Measurements from ENCODE around the gene C10orf143. TPM values are rescaled to one million over a fixed set of nuclear protein-coding genes. Genes with fewer than 3 reads are reported as not detected.

The C10orf143 gene
- total and polyA plus RNA-seq, 3 donors from 2014 or later = 3.7 to 7.6 (median 7.2) TPM

DNA sequence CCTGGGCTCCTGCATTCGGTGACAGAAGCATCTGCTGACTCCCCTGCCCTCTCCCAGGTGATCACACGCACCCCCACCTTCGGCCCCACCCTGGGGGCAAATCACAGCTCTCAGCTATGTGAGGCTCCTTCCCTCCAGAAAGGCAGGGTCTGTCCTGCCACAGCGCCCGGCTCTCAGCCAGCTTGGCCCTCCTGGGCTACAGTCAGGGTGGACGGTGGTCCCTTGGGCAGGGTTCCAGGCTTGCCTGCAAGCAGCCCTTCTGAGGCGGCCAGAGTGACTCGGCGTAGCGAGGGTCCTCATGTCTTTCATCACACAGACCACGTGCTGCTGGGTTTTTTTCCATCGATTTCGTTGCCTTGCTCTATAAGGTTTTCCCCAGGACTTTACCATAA lies 93.0 kb downstream of the C10orf143 start:
- Histone ChIP-seq H3K4me3 (no peak overlapping the region), H3K9me3 (no peaks in the 10 kb centered on the region), H3K27me3 (no peaks in the 10 kb centered on the region), H3K36me3 (ENCODE audit: low read depth, missing control alignments) (no peaks in the 10 kb centered on the region), H3K4me1 (no peaks in the 10 kb centered on the region), H3K27ac (no peak overlapping the region)
- TF ChIP-seq, protein P1, sequence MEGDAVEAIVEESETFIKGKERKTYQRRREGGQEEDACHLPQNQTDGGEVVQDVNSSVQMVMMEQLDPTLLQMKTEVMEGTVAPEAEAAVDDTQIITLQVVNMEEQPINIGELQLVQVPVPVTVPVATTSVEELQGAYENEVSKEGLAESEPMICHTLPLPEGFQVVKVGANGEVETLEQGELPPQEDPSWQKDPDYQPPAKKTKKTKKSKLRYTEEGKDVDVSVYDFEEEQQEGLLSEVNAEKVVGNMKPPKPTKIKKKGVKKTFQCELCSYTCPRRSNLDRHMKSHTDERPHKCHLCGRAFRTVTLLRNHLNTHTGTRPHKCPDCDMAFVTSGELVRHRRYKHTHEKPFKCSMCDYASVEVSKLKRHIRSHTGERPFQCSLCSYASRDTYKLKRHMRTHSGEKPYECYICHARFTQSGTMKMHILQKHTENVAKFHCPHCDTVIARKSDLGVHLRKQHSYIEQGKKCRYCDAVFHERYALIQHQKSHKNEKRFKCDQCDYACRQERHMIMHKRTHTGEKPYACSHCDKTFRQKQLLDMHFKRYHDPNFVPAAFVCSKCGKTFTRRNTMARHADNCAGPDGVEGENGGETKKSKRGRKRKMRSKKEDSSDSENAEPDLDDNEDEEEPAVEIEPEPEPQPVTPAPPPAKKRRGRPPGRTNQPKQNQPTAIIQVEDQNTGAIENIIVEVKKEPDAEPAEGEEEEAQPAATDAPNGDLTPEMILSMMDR (IDR thresholded peaks at IDR 0.05) = no peak
- no peak for TF ChIP-seq POLR2A (IDR thresholded peaks at IDR 0.05)
- WGBS, 2 donors = 82 to 92% methylated on average over 8 to 13 of the region's 13 CpGs
- intact Hi-C loops (cut with DNase I; ENCODE audit: low total_unique reads) = no loop called here
- no peak for DNase-seq

DNA sequence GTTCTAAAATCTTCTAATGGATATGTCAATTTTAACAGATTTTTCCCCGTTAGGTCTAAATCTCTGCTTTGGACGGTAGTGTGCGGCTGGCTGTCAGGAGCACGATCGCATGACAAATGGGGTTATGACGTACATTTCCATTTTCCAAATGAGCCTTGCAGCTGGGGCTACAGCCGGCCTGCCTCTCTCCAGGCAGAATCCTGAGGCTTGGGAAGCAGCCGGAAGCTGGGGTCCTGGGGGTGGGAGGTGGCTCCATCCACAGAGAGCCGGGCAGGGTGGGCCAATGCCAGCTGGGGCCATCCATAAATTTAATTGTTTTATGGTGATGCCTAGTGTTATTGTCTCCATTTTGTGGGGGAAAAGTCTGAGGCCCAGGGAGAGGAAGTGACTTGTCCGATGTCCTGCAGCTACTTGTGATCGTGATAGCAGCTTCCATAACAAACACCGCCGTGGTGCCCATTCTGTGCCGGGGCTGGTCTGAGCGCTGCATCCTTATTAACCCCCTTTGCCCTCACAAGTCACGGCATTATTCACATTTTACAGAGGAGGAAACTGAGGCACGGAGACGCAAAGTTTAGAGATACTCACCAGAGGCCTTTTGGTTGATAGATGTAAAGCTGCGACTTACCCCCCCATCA lies 93.5 kb downstream of the C10orf143 start:
- Histone ChIP-seq H3K4me1 (no peaks in the 10 kb centered on the region), H3K27ac (no peak overlapping the region), H3K4me3 (no peak overlapping the region), H3K36me3 (ENCODE audit: low read depth, missing control alignments) (no peaks in the 10 kb centered on the region), H3K9me3 (no peaks in the 10 kb centered on the region), H3K27me3 (no peaks in the 10 kb centered on the region)
- intact Hi-C loops (cut with DNase I; ENCODE audit: low total_unique reads) = no loop called here
- DNase-seq = no peak
- 75 to 87% methylated on average over 19 of the region's 19 CpGs for WGBS, 2 donors
- no peak for TF ChIP-seq POLR2A (IDR thresholded peaks at IDR 0.05)
- TF ChIP-seq, protein P1 (IDR thresholded peaks at IDR 0.05) = no peak

GRCh38 chr10:130016095-130016494 lies 94.5 kb downstream of the C10orf143 start:
- DNase-seq = no peak
- H3K27ac ChIP-seq = no peak overlapping the region

DNA sequence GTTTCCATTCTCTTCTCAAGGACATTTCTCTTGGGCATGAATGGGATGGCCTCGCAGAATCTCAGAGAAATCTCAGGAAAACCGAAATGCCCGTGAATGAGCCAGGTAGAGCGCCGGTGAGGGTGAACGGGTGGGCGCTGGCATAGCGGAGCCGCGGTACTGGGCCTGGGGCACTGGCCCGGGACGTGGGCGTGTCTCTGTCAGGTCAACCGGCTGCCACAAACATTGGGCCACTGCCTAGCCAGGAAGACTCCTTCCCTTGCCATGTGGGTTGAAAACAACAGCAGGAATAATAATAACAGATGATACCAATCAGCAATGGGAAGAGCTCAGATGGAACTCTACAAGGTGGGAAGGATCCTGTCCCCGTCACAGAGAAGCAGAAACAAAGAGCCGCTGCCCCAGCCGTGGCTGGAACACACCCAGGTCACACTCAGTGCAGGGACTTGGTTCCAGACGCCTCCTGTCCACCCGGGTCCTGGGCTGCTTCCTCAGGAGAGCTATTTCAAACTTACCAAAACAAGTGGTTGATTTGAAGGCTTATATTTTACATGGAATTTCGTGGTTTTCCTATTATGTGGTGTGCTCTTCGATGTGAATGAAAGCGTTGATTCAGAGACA lies 95.4 kb downstream of the C10orf143 start:
- TF ChIP-seq, protein P1 (IDR thresholded peaks at IDR 0.05) = no peak
- no peak for TF ChIP-seq POLR2A (IDR thresholded peaks at IDR 0.05)
- H3K27ac ChIP-seq = no peak overlapping the region
- intact Hi-C loops (cut with DNase I; ENCODE audit: low total_unique reads) = no loop called here
- H3K27me3 ChIP-seq = no peaks in the 10 kb centered on the region
- peak overlapping the region in 1 of 2 donors; percentile 20 for H3K4me3 ChIP-seq
- WGBS, 2 donors = 63 to 78% methylated on average over 21 to 22 of the region's 22 CpGs
- H3K4me1 ChIP-seq = no peaks in the 10 kb centered on the region
- no peak for DNase-seq
- no peaks in the 10 kb centered on the region for H3K36me3 ChIP-seq (ENCODE audit: low read depth, missing control alignments)
- H3K9me3 ChIP-seq = no peaks in the 10 kb centered on the region

More at GRCh38 chr10:130016095-130016494, 94.5 kb downstream of the C10orf143 start:
- no peak for TF ChIP-seq POLR2A (IDR thresholded peaks at IDR 0.05)
- TF ChIP-seq, protein P1 (IDR thresholded peaks at IDR 0.05) = no peak
- intact Hi-C loops (cut with DNase I; ENCODE audit: low total_unique reads) = no loop called here
- WGBS, 2 donors = 90 to 97% methylated on average over 3 of the region's 3 CpGs
- Histone ChIP-seq H3K9me3 (no peaks in the 10 kb centered on the region), H3K36me3 (ENCODE audit: low read depth, missing control alignments) (no peaks in the 10 kb centered on the region), H3K27me3 (no peaks in the 10 kb centered on the region), H3K4me1 (no peaks in the 10 kb centered on the region), H3K4me3 (no peak overlapping the region)
